Measurements from ENCODE around the gene KRT16. TPM values are rescaled to one million over a fixed set of nuclear protein-coding genes. Genes with fewer than 3 reads are reported as not detected.

The KRT16 gene
- polyA plus RNA-seq, 1 experiment = not detected

GRCh38 chr17:41581366-41582060 lies 31.1 kb downstream of the KRT16 start:
- no peak overlapping the region for H3K27ac ChIP-seq (ENCODE audit: low read depth, low read length)
- POLR2A ChIA-PET = no interaction called here
- DNase-seq (ENCODE audit: low read depth, low spot score) = no peak
- TF ChIP-seq CTCF (IDR thresholded peaks at IDR 0.05; ENCODE audit: low read depth, low read length) = no peak
- H3K4me3 ChIP-seq (ENCODE audit: low read depth, low read length) = no peak overlapping the region
- CTCF ChIA-PET = interaction anchor here (0.8 to 2.2 kb wide), 2 partner anchors 33 to 67 kb away, joined by 6 to 8 read pairs; no protein-coding TSS in a partner anchor
- peaks cover 32% of the 10 kb centered on the region for H3K27me3 ChIP-seq (ENCODE audit: control insufficient read depth, insufficient read depth, low read length)
- no peaks in the 10 kb centered on the region; the same call in 1 of the 2 replicates for H3K9me3 ChIP-seq (ENCODE audit: control insufficient read depth, insufficient read depth, low read length)

- TF ChIP-seq CTCF (IDR thresholded peaks at IDR 0.05; ENCODE audit: low read depth, low read length) = no peak
- Histone ChIP-seq H3K9me3 (ENCODE audit: control insufficient read depth, insufficient read depth, low read length) (no peaks in the 10 kb centered on the region; the same call in 1 of the 2 replicates), H3K27ac (ENCODE audit: low read depth, low read length) (no peak overlapping the region), H3K4me3 (ENCODE audit: low read depth, low read length) (no peak overlapping the region), H3K27me3 (ENCODE audit: control insufficient read depth, insufficient read depth, low read length) (peaks cover 35% of the 10 kb centered on the region)
- no peak for DNase-seq (ENCODE audit: low read depth, low spot score)
- POLR2A ChIA-PET = no interaction called here
- CTCF ChIA-PET = interaction anchor here (0.8 kb wide), 1 partner anchor 68 kb away, joined by 8 read pairs; no protein-coding TSS in a partner anchor
Observed at GRCh38 chr17:41580687-41581365, 31.7 kb downstream of the KRT16 start.

- no peak for DNase-seq (ENCODE audit: low read depth, low spot score)
- POLR2A ChIA-PET = no interaction called here
- H3K27me3 ChIP-seq (ENCODE audit: control insufficient read depth, insufficient read depth, low read length) = peaks cover 33% of the 10 kb centered on the region
- CTCF ChIA-PET = interaction anchor here (0.6 to 1.7 kb wide), 5 partner anchors 11 to 83 kb away, joined by 3 to 19 read pairs (median 4); no protein-coding TSS in a partner anchor
- no peak for TF ChIP-seq CTCF (IDR thresholded peaks at IDR 0.05; ENCODE audit: low read depth, low read length)
- H3K4me3 ChIP-seq (ENCODE audit: low read depth, low read length) = no peak overlapping the region
- H3K27ac ChIP-seq (ENCODE audit: low read depth, low read length) = no peak overlapping the region
- no peaks in the 10 kb centered on the region; the same call in 1 of the 2 replicates for H3K9me3 ChIP-seq (ENCODE audit: control insufficient read depth, insufficient read depth, low read length)
Observed at GRCh38 chr17:41580244-41580575, 32.4 kb downstream of the KRT16 start.

- Histone ChIP-seq H3K9me3 (ENCODE audit: control insufficient read depth, insufficient read depth, low read length) (no peaks in the 10 kb centered on the region; the same call in 1 of the 2 replicates), H3K27me3 (ENCODE audit: control insufficient read depth, insufficient read depth, low read length) (peaks cover 28% of the 10 kb centered on the region), H3K27ac (ENCODE audit: low read depth, low read length) (no peak overlapping the region), H3K4me3 (ENCODE audit: low read depth, low read length) (no peak overlapping the region)
- TF ChIP-seq CTCF (IDR thresholded peaks at IDR 0.05; ENCODE audit: low read depth, low read length) = peak; percentile 76
- DNase-seq (ENCODE audit: low read depth, low spot score) = peak; percentile 6
- ChIA-PET CTCF (interaction anchor here (0.6 to 1.7 kb wide), 12 partner anchors 10 to 407 kb away, joined by 3 to 19 read pairs (median 4); no protein-coding TSS in a partner anchor), POLR2A (interaction anchor here (0.6 kb wide), 1 partner anchor 873 kb away, joined by 3 read pairs; no protein-coding TSS in a partner anchor)
Observed at GRCh38 chr17:41579484-41580243, 32.9 kb downstream of the KRT16 start.
